ENCODE results near the gene PRXL2B. TPM values are rescaled to one million over a fixed set of nuclear protein-coding genes. Genes with fewer than 3 reads are reported as not detected.

The PRXL2B gene
- total and polyA plus RNA-seq, 10 of the 15 experiments (the other 5 are each of a cell fraction or from before 2014, with no cell fraction given): 0.44 to 5.6 (median 4.0) TPM

GRCh38 chr1:2556678-2557481 is 29.7 kb upstream of the PRXL2B start (continued):
- TF ChIP-seq CBX3 (IDR thresholded peaks at IDR 0.05; ENCODE audit: borderline replicate concordance, low read depth) (no peak), BRCA1 (IDR thresholded peaks at IDR 0.05; ENCODE audit: low read depth, low read length) (no peak), HDAC2 (IDR thresholded peaks at IDR 0.05) (no peak), SRF (IDR thresholded peaks at IDR 0.05; ENCODE audit: low read depth in 2 of 2, low read length in 2 of 2) (0 out of 4 replicates have a peak, but pooled peaks of 1 of the 2 experiments have one; percentile 7), ZNF622 (IDR thresholded peaks at IDR 0.05) (no peak), BCL3 (IDR thresholded peaks at IDR 0.05; ENCODE audit: borderline replicate concordance, insufficient read depth, low read depth, low read length, poor library complexity, severe bottlenecking) (no peak), ZNF687 (IDR thresholded peaks at IDR 0.05) (no peak), PAX5 (IDR thresholded peaks at IDR 0.05; ENCODE audit: borderline replicate concordance, low read depth, low read length) (no peak), POLR2AphosphoS2 (IDR thresholded peaks at IDR 0.05; ENCODE audit: low read depth, low read length) (no peak), ATF7 (IDR thresholded peaks at IDR 0.05; ENCODE audit: low read depth) (no peak), STAT1 (conservative IDR thresholded peaks at IDR 0.05) (no peak), E2F4 (IDR thresholded peaks at IDR 0.05; ENCODE audit: low read depth, low read length) (no peak), JUNB (IDR thresholded peaks at IDR 0.05) (no peak), FOS (IDR thresholded peaks at IDR 0.05; ENCODE audit: borderline replicate concordance, extremely low read depth, insufficient read length) (no peak), STAT3 (IDR thresholded peaks at IDR 0.05; ENCODE audit: low read depth, low read length) (no peak), HCFC1 (IDR thresholded peaks at IDR 0.05; ENCODE audit: low read length) (no peak), MAX (IDR thresholded peaks at IDR 0.05; ENCODE audit: low read depth, low read length) (no peak), BHLHE40 (IDR thresholded peaks at IDR 0.05; ENCODE audit: borderline replicate concordance in 1 of 2, low read depth in 2 of 2, low read length in 1 of 2) (peak; percentile 36 to 67; a peak in 2 of 4 replicates), RFX5 (IDR thresholded peaks at IDR 0.05; ENCODE audit: low read depth, low read length) (peak; percentile 48; the same call in 1 of the 2 replicates), MYC (IDR thresholded peaks at IDR 0.05; ENCODE audit: insufficient read depth, insufficient read length, insufficient replicate concordance, low read length, severe bottlenecking) (no peak)

All from GM12878 (cell line).